ENCODE measurements around the gene EGLN2.

GRCh38 chr19:40813182-40813581 lies 14.2 kb downstream of the EGLN2 start:
- TF ChIP-seq CTCF (IDR thresholded peaks at IDR 0.05) (no peak), POLR2A (IDR thresholded peaks at IDR 0.05) (no peak)
